GM19240 (cell line): ENCODE measurements around the gene LMCD1.

Experiments used
- DNase-seq: peaks from one replicate; pipeline ENCODE4 v3.0.0; 2011; ENCODE audit warnings: low spot score; ENCODE audit not compliant: insufficient read length

LMCD1 gene

DNA sequence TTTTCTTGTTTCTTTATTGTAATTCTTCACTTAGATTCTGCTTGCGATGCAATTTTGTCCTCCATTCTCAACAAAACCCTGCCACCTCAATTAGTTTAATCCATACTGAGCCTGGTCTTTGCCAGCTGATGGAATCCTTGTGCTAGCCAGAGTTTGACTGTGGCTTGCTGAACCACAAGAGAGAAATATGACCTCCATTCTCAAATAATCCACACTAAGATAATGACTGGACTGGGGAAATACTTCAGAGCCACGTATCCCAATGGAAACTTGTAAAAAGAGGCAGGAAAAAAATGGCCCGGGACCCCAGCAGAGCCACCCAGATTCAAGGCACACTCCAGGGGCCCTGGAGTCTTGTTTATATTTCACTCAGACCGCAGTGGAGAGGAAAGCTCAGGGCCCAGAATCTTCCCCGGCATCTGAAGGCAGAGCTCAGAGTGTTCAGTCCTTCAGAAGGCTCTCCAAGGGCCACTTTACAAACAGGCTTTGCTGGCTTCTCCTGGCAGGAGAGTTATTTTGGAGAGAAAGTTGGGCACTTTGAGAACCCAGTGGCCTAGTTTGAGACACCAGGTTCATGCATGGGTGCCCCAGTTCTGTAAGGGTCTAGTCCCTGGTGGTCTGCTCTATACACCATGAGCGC lies 80.3 kb downstream of the LMCD1 start:
- no peak for DNase-seq

DNA sequence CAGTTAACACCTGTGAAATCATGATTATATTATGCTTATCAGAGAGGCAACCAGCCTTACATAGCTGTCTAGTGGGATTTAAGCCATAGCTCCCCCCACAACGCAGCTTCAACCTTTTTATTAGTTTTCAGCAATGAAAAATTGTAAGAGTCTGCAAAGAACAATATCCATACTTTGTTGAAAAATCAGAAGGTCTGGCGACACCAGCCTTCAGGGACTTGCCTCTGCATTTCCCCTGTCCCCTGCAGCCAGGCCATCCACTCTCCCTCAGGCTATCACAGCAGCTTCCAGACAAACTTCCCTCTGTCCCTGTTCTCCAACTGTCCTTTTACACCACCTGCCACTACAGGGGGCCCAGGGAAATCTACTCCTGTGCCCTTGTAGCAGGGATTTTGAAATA lies 83.0 kb downstream of the LMCD1 start:
- no peak for DNase-seq

DNA sequence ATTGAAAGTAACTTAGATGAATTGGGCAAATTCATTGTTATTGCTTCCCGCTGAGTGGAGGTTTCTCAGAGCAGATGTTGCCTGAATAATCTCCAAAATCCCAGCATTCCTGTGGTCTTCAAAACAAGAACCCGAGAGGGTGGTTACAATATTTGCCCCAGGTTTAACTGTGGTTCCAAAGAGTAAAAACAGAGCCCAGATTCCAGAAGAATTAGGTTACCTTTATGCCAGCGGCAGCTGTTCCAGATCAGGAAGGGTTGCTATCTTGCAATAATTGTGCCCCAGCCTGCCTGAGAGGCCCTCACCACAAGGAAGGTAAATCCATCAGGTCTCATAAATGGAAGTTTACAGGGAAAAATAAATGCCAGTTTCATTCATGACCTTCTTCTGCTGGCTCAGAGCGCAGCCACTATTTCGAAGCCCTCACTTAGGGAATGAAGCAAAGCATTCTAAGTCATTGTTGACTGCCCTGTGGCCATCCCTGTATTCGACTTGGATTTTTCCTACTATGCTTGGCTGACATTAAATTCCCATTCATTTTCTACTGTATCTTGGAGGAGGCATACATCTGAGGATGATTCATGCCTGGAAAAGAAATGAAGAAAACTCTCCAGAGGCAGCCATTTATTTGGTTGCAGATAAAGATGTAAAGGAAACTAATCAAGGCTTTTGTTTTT lies 88.4 kb downstream of the LMCD1 start:
- no peak for DNase-seq

DNA sequence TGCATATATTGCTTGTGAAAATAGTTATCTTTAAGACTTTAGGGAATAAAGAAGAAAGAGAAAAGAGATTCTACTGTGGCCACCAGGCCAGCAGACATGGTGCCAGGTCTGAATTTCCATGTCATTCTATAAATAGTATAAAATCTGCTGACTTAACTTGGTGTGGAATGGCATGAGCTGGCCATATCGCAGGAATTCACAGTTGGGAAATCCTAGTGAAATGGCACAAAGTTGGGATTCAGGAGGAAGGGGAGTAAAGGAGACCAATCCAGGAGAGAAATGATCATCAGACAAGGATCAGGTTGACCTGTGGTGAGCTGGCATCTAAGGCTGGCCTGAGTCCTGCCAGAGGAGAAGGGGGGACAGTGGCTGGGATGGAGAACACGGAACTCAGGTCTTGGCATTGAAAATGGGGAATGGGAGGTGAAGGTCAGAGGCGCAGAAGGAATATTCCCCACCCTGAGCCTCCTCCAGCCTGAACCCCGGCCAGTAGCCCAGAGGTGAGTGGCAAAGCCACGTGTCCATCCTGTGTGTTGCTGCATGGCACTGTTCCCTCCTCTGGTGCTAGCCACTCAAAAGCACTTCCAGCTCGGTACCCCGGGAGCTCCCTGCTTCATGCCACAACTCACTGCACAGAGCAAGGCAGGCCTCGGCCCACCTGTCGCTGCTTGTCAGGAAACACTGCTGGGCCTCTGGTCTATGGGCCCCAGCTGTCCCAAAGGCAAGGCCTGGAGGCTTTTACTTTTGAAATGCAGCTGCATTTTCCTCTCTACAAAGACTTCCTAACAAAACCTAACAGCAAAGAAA lies 91.6 kb downstream of the LMCD1 start:
- DNase-seq: no peak

GRCh38 chr3:8595252-8595651 lies 93.6 kb downstream of the LMCD1 start:
- DNase-seq: no peak

DNA sequence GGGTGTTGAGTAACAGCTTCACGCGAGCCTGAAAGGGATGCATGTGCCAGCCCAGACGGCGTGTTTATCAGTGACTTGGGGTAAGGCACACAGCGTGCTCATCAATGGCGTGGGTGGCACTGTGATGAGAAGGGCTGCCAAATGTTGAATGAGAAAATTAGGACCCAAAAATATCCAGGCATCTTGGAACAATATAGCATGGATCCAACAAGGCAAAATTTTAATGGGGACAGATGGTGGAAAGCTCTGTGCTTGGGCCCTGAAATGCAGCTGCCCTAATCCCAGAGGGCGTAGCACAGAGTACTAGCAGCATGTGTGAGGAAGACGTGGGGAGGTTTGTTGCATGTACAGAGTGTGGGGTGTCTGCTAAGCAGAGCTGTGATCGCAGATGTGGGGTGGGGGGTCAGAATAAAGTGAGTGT lies 94.1 kb downstream of the LMCD1 start:
- DNase-seq: no peak

GRCh38 chr3:8596321-8597218 lies 94.9 kb downstream of the LMCD1 start:
- no peak for DNase-seq

DNA sequence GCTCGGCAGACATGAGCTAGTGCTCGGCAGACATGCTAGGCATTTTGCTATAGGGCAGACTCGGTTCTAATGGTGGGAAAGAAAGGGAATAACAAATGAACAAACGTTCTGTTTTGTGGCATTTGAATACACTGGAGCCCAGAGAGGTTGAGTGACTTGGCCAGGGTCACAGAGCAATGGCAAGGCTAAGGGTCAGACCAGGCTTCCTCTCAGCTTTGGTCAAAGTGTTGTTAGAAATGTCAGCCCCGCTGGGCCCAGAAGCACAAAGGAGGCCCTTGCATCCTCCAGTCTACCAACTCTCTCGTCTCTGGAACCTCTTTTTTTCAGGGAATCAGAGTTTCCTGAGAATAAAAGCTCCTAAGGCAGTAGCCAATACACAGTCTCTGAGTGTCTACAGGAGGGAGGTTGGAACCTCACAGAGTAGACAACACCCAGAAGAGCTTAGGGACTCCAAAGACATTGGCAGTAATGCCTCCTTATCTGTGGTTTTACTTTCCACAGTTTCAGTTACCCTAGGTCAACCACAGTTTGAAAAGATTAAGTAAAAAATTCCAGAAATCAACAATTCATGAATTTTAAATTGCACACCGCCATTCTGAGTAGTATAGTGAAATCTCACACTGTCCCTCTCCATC lies 95.7 kb downstream of the LMCD1 start:
- no peak for DNase-seq

DNA sequence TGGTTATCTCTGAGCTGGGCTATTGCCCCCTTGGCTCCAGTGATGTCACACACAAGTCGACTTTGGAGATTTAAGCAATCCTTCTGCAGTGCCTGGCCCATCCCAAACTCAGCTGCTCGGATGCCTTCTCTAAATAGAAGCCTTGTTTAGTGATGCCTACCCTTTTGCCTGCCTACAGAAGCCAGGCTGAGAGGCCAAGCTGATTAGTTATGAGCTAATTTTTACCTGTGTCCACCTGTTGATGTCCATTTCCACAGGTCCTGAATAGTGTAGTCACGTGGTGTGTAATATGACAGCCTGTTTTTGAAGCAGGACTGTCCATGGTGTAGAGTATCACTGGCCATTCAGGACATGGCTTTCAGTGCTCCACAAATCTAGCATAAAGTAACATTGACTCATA lies 97.5 kb downstream of the LMCD1 start:
- no peak for DNase-seq

DNA sequence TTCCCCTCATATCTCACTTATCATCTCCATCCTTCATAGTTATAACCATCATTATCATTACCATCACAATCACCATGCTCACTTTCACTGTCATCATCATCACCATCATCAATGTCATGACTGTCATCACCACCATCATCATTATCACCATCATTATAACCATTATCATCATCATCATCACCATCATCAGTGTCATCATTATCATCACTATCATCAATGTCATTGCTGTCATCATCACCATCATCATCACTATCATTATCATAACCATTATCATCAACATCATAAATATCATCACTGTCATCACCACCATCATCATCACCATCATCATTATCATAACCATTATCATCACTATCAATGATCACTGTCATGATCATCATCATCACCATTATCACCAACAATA lies 98.8 kb downstream of the LMCD1 start:
- no peak for DNase-seq

DNA sequence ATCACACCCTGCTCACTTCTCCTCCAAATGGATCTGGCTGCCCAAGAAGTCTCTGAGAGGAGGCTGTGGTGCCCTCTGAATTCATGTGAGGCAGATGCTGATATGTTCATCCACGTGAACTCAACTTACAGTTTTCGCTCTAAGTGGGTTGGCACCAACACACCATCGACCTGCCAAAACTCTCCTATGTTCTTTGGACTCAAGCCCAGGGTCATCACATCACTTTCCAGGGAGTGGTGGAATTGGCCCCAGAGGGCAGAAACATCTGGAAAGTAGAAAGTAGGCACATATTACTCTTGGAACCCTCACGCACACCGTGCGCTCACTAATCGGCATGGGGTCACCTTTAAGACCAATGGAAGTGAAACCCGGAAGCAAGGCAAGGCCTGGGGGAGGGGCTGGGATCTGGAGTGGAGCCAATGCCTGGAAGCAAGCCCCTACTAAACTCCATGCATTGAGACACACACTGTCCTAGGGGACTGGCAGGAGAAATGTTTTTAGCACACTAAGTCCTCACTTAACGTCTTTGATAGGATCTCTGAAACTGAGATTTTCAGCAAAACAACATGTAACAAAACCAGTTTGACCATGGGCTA lies 101.6 kb downstream of the LMCD1 start:
- no peak for DNase-seq

DNA sequence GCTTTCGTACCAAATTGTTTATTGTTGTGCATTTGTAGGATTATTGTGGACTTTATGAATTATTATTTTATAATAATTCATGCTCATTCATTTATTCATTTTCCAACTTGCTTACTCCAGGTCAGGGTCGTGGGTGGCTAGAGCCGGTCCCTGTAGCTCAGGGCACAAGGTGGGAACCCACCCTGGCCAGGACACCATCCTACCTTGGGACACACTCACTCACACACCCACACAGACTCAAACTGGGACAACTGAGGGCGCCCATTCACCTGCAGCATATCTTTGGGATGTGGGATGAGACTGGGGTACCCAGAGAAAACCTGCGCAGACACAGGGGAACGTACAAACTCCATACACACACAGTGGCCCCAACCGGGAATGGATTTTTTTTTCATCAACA lies 102.4 kb downstream of the LMCD1 start:
- DNase-seq: no peak

DNA sequence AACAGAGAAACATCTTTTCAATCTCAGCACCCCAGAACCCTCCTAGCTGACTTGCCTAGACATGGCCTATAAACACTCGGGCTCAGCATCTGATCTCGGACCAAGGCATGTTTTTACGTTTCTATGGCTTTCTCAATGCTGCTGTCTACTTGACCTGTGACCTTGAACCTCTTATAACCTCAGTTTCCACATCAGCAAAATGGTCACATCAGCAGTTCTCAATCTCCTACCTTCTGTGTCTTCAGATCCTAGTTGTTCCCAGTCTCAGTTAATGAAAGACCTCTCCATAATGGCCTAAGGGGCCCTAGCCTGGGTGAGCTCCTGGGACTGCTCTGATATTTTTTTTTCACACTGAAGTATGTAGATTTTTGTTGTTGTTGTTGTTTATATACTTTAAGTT lies 103.4 kb downstream of the LMCD1 start:
- no peak for DNase-seq

DNA sequence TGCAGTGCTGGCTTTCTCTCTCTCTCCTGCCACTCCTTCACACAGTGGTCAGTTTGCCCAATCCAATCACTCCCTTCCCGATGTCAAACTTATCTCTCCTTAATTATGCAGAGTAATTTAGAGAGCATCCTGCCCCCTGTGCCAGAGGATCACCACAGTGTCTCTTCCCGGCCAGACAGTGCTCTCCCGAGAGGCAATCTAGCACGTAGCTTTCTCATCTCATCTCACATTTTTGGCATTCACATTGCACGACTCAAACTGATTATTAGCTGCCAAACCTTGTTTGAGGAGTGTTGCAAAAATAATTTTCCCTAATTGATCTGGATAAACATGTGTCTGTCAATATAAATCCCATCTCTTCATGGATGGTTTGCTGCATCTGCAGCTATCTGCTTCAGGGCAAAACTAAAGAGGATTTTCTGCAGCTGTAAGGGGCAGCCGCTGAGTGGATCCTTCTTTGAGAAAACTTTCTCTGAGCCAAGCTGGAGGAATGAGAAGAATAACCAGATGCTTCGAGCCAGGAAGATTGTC lies 105.1 kb downstream of the LMCD1 start:
- DNase-seq: no peak

DNA sequence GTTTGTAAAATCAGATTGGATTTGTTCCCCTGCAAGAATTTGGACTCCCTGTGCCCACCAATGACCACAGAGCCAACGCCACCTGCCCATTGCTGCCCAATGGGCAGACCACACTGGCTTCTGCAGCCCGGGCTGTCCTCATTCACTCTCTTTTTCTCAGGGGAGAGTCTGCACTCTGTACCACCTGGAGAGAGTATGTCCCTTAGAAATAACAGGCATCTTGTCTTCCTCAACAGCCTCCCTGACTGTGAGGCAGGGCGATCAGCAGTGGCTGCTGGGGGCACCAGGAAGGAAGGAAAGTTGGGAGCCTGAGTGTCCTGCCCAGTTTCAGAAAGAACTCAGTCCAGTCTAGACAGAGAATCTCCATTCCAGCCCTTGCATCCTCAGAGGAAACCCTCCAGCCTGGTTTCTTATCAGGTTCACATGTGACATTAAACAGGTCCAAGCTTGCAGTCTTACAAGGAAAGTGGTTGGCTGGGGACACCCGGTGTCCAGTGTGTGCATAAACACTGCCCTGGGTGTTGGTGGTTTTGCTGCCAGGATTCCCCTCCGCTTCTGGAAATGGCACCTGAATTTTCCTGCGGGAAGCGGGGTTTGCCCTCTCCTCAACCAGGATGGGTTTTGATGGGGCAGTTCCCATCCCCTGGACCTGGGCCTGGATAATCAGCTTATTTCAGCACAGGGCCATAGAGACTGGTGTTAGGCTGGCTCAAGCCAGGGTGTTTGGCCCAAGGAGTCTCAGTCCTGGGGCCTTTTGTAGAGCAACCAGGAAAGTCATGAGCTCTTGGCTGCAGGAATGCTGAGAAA lies 105.8 kb downstream of the LMCD1 start:
- DNase-seq: no peak

GRCh38 chr3:8608041-8608790 lies 106.6 kb downstream of the LMCD1 start:
- DNase-seq: no peak

DNA sequence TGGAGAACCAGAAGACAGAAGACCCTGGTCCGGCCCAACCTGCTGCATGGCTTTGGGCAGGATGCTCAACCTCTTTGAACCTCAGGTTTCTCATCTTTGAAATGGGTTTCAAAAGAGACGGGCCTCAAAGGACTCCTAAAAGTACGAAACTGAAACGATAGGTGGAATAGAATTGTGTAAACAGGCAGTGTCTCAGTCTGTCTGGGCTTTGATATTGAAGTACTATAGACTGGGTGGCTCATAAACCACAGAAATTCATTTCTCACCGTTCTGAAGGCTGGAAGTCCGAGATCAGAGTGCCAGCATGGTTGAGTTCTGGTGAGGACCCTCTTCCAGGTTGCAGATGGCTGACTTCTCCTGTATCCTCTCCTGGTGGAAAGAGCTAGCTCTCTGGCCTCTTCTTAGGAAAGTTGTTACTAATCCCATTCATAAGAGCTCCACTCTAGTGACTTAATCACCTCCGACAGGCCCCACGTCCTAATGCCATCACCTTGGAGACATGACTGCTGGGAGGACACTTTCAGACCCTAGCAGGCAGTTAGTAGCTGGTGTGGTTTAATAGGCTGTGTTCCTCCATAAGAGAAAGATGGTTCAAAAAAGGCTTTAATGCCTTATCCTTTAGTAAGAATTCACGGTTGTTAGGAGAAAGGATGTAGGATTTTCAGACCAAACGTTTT lies 107.3 kb downstream of the LMCD1 start:
- DNase-seq: no peak

- no peak for DNase-seq
These were observed 109.3 kb downstream of the LMCD1 start for GRCh38 chr3:8610951-8611350.
